Thymus (tissue), 11 donors: ENCODE measurements around the gene ADAMTS16. TPM values are rescaled to one million over a fixed set of nuclear protein-coding genes. Genes with fewer than 3 reads are reported as not detected.

Experiments
- DNase-seq, 9 donors: peaks; one replicate each; pipeline ENCODE4 v3.0.0-alpha.2; 2013; ENCODE audit warnings: low spot score in 9 of 9, low read depth in 6 of 9, missing footprints in 1 of 9
- H3K27ac ChIP-seq, 2 donors: one replicate each; pipeline ENCODE4 v1.5.1; 2013; ENCODE audit warnings: control low read depth in 1 of 2, low read depth in 1 of 2, low read length in 1 of 2, mild to moderate bottlenecking in 1 of 2, moderate library complexity in 1 of 2
- H3K27me3 ChIP-seq, 2 donors: one replicate each; pipeline ENCODE4 v1.5.1; 2013; ENCODE audit warnings: low read length in 1 of 2; ENCODE audit not compliant: control insufficient read depth in 2 of 2, insufficient read depth in 1 of 2
- H3K36me3 ChIP-seq, 2 donors: one replicate each; pipeline ENCODE4 v1.5.1; 2013; ENCODE audit warnings: low read length in 1 of 2, mild to moderate bottlenecking in 1 of 2, moderate library complexity in 1 of 2; ENCODE audit not compliant: control insufficient read depth in 2 of 2, insufficient read depth in 2 of 2
- H3K4me1 ChIP-seq, 2 donors: one replicate each; pipeline ENCODE4 v1.5.1; 2013; ENCODE audit warnings: low read length in 2 of 2; ENCODE audit not compliant: control insufficient read depth in 2 of 2, insufficient read depth in 2 of 2
- H3K4me3 ChIP-seq, 2 donors: one replicate each; pipeline ENCODE4 v1.5.1; 2013; ENCODE audit warnings: low read length in 2 of 2, control low read depth in 1 of 2, mild to moderate bottlenecking in 1 of 2
- H3K9me3 ChIP-seq, 2 donors: one replicate each; pipeline ENCODE4 v1.5.1; 2013; ENCODE audit warnings: low read length in 1 of 2, mild to moderate bottlenecking in 1 of 2; ENCODE audit not compliant: control insufficient read depth in 2 of 2, insufficient read depth in 1 of 2
- whole genome bisulfite sequencing: extraction: QIAGEN DNeasy Blood & Tissue Kit; methylation state at CpG from one replicate; pipeline ENCODE4 v1.1.7; 2013; 5-methylcytosine and 5-hydroxymethylcytosine counted together
- polyA plus RNA-seq: library from polyadenylated mRNA; stranded (reverse); fragments of 200-250 nt; gene quantifications from one replicate; pipeline ENCODE4 v1.2.3, GENCODE V29; 2013
- total RNA-seq: library from RNA; stranded (reverse); fragments of 120-200 nt; gene quantifications from one replicate; pipeline ENCODE4 v1.2.4, GENCODE V29; 2013
- donor health status: healthy.

Gene ADAMTS16
- total and polyA plus RNA-seq, 2 donors, result 0.05 to 0.14 TPM

DNA sequence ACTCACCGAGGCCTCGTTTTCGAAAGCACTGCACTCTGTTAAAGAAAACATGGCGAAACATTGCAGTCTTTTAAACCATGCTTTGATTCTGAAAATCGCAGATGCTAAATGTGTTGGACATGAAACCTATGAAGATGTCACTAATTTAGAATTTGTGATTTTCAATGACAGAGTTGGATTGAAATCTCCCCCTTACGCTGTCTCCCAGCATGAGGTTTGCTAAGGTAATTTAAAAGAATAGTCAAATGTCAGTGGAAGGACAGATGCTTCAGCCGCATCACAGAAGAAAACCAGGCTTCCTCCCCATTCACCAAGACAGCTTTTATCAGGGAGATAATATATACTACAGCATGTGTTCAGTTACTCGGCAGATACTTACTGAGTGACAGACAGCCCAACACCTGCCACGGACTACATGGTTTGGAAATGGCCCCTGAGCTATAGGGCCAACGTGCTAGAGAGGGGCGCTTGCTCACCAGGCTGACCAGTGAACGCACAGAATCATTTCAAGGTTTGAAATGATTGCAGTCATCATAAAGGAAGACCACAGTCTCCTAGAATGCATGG, 136.9 kb downstream of the ADAMTS16 start:
- H3K27me3 ChIP-seq, result no peaks in the 10 kb centered on the region
- no peak for DNase-seq
- H3K27ac ChIP-seq, result no peak overlapping the region
- 80% methylated on average over 12 of the region's 12 CpGs for WGBS
- no peaks in the 10 kb centered on the region for H3K36me3 ChIP-seq
- H3K4me1 ChIP-seq, result no peaks in the 10 kb centered on the region
- no peaks in the 10 kb centered on the region for H3K9me3 ChIP-seq
- H3K4me3 ChIP-seq, result no peak overlapping the region

DNA sequence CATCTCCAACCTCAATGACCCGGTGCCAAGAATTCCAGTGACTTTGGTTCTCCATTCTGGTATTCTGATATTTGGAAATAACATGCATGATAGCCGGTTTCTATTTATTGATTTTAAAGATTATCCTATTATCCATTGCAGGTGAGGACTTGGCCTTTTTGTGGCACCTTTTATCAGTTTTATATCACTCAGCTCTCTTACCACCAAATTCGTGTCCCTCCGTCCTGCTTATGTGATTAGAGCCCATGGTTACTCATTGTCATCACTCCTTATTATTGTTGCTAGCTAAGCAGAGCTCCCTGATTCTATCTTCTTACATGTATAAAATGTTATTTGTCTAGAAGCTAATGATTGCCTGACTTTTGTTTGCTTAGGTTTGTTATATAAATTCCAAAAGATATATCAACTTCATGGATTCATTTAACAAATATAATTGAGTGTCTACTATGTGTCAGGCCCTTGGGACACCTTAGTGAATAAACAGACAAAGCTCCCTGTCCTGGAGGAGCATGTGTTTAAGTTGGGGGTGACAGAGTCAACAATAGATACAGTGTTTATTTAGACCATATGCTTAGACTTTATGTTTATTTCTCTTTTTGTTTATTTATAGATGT, 138.2 kb downstream of the ADAMTS16 start:
- no peak for DNase-seq
- 92% methylated on average over 4 of the region's 4 CpGs for WGBS

GRCh38 chr5:5278815-5279381, 138.8 kb downstream of the ADAMTS16 start:
- Histone ChIP-seq H3K27me3 (no peaks in the 10 kb centered on the region), H3K9me3 (no peaks in the 10 kb centered on the region), H3K4me3 (no peak overlapping the region), H3K36me3 (no peaks in the 10 kb centered on the region), H3K4me1 (no peaks in the 10 kb centered on the region), H3K27ac (no peak overlapping the region)
- no peak for DNase-seq
- WGBS, result 85% methylated on average over 3 of the region's 3 CpGs

More for the DNA sequence above, 138.2 kb downstream of the ADAMTS16 start:
- Histone ChIP-seq H3K9me3 (no peaks in the 10 kb centered on the region), H3K36me3 (no peaks in the 10 kb centered on the region), H3K27me3 (no peaks in the 10 kb centered on the region), H3K4me1 (no peaks in the 10 kb centered on the region), H3K27ac (no peak overlapping the region), H3K4me3 (no peak overlapping the region)

DNA sequence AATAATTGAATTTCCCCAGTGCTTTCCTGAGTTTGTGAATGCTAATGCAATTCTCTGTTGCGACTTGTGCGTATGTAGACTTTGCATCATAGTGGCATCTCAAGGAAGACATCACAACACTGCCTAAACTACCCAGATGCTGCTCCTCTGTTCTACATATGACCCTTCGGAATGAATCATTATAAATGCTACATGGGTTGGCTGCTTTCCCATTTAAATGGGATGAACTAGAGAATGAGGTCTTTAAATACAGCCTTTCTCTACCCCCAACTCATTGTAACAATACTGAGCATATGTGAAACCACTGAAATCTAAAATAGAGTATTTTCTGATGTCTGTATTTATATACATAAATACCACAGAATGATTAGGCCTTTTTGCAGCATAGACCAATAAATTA, 145.8 kb downstream of the ADAMTS16 start:
- DNase-seq, result no peak
- no peaks in the 10 kb centered on the region for H3K9me3 ChIP-seq
- no peak overlapping the region for H3K27ac ChIP-seq
- no peaks in the 10 kb centered on the region for H3K4me1 ChIP-seq
- 97% methylated on average over 3 of the region's 3 CpGs for WGBS
- no peaks in the 10 kb centered on the region for H3K36me3 ChIP-seq
- H3K27me3 ChIP-seq, result no peaks in the 10 kb centered on the region
- H3K4me3 ChIP-seq, result no peak overlapping the region

DNA sequence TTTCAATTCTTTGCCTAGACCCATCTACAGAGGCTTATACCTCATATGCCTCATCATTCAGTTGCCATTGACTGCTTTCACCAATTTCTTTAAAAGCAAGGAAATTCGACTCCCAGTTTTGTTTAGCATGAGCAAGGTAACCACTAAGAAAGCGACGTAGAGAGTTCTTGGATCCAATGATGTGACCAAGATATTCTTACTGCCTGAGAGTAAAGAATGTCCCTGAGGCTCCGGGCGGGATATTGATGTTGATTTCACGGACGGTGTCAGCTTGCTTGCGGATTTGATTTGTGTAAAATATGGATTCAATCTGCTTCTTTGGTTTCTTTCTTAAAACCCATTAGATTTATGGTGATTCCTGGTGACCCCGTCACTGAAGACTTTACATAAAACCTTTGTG, 147.3 kb downstream of the ADAMTS16 start:
- no peaks in the 10 kb centered on the region for H3K4me1 ChIP-seq
- no peak for DNase-seq
- 93% methylated on average over 9 of the region's 9 CpGs for WGBS

DNA sequence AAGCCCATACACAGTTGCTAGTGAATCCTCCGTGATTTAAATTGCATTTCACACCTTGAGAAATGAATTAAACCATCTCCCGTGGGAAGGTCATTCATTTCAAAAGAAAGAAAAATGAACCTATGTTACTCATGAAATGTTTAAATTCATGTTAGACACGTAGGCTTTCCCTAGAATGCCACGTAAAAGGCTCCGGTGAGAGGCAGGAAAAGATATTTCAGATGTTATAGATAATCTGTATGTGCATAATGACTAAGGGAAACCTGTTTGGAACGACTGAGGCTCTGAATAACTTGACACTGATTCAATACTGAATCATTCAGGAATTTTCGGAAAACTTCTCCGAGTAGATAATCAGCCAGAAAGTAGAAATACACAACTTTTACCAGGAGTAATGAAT, 148.1 kb downstream of the ADAMTS16 start:
- no peak for DNase-seq
- H3K9me3 ChIP-seq, result no peaks in the 10 kb centered on the region
- no peaks in the 10 kb centered on the region for H3K36me3 ChIP-seq
- 76% methylated on average over 8 of the region's 8 CpGs for WGBS
- no peaks in the 10 kb centered on the region for H3K4me1 ChIP-seq
- H3K4me3 ChIP-seq, result no peak overlapping the region
- H3K27me3 ChIP-seq, result no peaks in the 10 kb centered on the region
- no peak overlapping the region for H3K27ac ChIP-seq

More for the DNA sequence above, 147.3 kb downstream of the ADAMTS16 start:
- Histone ChIP-seq H3K36me3 (no peaks in the 10 kb centered on the region), H3K27ac (no peak overlapping the region), H3K4me3 (no peak overlapping the region), H3K27me3 (no peaks in the 10 kb centered on the region), H3K9me3 (no peaks in the 10 kb centered on the region)

GRCh38 chr5:5289537-5289936, 149.4 kb downstream of the ADAMTS16 start:
- Histone ChIP-seq H3K27ac (no peak overlapping the region), H3K27me3 (no peaks in the 10 kb centered on the region), H3K9me3 (no peaks in the 10 kb centered on the region), H3K4me1 (no peaks in the 10 kb centered on the region), H3K36me3 (no peaks in the 10 kb centered on the region), H3K4me3 (no peak overlapping the region)
- WGBS, result 90% methylated on average over 2 of the region's 2 CpGs
- DNase-seq, result no peak

DNA sequence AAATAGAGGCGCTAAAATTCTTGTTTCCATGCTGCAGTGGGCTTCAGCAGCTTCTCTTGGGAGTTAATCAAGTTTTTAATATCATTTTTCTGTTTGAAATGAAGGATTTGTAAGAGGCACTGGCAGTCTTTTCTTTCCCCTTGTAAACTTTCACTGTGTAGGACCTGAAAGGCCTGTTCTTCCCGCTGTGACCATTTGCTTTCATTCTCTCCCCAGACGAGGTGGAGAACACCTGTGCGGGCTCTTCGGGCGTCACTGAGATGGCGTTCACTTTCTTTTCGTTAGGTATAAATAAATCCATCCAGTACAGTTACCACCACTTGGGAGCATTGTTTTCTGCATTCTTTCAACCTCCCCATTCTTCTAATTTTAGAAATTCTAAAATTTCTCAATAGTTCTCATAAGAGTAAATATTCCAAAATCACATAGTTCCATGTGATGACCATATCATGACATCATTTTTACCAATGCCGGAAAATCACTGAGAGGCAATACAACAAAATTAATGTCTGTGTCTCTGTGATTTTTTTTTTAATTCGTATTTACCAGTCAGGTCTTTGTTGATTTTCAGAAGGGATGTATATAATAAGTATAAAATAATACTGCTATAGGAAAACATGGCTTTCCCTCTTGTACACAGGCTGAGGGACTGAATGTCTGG, 150.7 kb downstream of the ADAMTS16 start:
- Histone ChIP-seq H3K4me3 (no peak overlapping the region), H3K27me3 (no peaks in the 10 kb centered on the region), H3K4me1 (no peaks in the 10 kb centered on the region), H3K9me3 (no peaks in the 10 kb centered on the region), H3K27ac (no peak overlapping the region), H3K36me3 (no peaks in the 10 kb centered on the region)
- DNase-seq, result no peak
- 92% methylated on average over 10 of the region's 10 CpGs for WGBS

- DNase-seq, result no peak
- 72% methylated on average over 7 of the region's 7 CpGs for WGBS
- Histone ChIP-seq H3K4me3 (no peak overlapping the region), H3K9me3 (no peaks in the 10 kb centered on the region), H3K27ac (no peak overlapping the region), H3K27me3 (no peaks in the 10 kb centered on the region), H3K4me1 (no peaks in the 10 kb centered on the region), H3K36me3 (no peaks in the 10 kb centered on the region)
Measured at GRCh38 chr5:5291357-5291756, 151.2 kb downstream of the ADAMTS16 start.
